ENCODE measurements around the gene SS18.
A peak's percentile ranks its signal among the peaks of the same experiment; 100 is the strongest.
"Not testable (repeated sequence)": the region's sequence is repeated elsewhere in the genome, so short reads cannot be mapped to it uniquely, and the experiment has no call there.

The SS18 gene, protein sequence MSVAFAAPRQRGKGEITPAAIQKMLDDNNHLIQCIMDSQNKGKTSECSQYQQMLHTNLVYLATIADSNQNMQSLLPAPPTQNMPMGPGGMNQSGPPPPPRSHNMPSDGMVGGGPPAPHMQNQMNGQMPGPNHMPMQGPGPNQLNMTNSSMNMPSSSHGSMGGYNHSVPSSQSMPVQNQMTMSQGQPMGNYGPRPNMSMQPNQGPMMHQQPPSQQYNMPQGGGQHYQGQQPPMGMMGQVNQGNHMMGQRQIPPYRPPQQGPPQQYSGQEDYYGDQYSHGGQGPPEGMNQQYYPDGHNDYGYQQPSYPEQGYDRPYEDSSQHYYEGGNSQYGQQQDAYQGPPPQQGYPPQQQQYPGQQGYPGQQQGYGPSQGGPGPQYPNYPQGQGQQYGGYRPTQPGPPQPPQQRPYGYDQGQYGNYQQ

DNA sequence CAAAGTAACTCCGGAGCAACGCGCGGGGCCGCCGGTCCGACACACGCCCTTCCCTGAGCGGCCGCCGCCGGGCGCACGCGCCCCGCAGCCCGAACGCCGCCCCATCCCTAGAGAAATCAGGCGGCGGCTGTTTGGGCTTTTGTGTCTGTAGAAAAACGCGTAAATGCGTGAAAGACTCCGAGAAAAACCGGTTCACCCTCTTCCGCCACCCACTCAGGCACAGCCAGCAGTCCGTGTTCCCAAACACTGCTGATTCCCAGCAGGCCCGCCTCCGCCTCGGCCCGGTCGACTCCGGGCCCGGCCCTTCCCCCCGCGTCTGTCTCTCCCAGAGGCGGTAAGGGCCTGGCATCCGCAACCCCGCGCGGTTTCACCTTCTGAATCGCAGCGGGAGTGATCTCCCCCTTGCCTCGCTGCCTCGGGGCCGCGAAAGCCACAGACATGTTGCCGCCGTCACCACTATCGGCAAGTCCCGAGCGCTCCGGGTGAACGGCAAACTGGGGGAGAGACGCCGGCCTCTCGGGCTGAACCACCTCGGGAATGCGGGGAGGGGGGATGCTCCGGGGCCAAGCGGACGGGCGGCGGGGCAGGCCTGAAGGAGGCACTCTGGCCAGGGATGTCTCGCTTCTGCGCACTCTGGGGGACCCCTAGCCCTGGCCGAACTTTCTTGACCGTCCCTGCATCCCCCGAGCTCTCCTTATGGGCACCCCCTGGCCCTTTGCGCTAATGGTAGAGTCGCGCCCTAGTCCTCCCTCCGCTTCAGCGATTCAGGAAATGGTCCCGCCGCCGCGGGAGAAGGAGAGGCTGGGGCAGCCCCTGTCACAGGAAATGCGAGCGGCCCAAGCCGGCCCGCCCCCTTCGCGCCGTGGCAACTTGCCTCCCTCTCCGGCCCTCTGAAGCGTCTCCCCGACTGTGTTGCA, at the start of gene SS18:
TSS of gene SS18 (minus strand) at position 484 of the 917 bp plus-strand sequence. CDS start at position 440, 44 bp downstream.
- peak; percentile 80 to 87 (median 83) for DNase-seq (ENCODE audit: low read depth in 2 of 3, low spot score in 1 of 3)

DNA sequence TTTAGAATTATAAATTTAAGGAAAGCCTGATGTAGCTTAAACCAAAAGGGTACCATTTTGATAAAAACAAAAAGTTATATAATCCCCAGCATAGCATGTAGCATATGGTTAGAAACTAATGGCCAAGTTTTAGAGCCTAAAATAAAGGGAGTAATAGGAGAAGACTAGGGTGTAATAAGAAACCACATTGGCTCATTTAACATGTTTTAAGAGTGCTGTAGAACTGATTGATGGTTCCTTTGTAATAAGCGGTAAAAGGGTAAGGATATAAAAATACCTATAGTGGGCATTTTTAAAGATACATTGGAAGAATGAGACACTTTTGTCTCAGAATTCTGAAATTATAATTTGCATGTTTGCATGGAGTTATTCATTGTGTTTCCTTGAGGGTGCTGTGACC, 45.1 kb upstream of the SS18 start:
- DNase-seq (ENCODE audit: low read depth in 2 of 3, low spot score in 1 of 3), result no peak

GRCh38 chr18:26134107-26134506, 43.7 kb upstream of the SS18 start:
- DNase-seq (ENCODE audit: low read depth in 2 of 3, low spot score in 1 of 3), result no peak

DNA sequence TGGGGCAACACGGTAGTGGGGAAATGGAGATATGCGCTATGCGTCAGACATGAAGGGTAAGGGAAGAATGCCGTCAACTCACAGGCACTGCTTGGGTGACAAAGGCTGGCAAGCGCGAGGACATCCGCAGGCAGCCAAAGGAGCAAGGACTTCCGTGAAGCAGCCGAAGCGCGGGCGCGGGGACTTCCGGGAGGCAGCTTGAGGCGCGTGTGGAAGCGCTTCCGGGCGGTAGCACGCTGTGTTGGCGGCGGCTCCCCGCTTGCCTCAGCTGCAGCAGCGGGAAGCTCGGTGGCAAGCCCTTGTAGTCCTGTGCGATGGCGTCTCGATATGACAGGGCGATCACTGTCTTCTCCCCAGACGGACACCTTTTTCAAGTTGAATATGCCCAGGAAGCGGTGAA, 43.2 kb upstream of the SS18 start, which contains the start of gene PSMA8:
TSS of gene PSMA8 (plus strand) at position 218 of the 400 bp plus-strand sequence. CDS start at position 315, 97 bp downstream.
- DNase-seq (ENCODE audit: low read depth in 2 of 3, low spot score in 1 of 3), result peak; percentile 14 to 28 (median 27)

DNA sequence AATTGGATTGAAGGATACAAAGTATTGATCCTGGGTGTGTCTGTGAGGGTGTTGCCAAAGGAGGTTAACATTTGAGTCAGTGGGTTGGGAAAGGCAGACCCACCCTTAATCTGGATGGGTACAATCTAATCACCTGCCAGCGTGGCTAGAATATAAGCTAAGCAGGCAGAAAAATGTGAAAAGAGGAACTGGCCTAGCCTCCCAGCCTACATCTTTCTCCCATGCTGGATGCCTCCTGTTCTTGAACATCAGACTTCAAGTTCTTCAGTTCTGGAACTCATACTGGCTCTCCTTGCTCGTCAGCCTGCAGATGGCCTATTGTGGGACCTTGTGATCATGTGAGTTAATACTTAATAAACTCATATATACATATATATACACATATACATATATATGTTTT, 37.8 kb upstream of the SS18 start:
- not testable (repeated sequence) for DNase-seq (ENCODE audit: low read depth in 2 of 3, low spot score in 1 of 3)

DNA sequence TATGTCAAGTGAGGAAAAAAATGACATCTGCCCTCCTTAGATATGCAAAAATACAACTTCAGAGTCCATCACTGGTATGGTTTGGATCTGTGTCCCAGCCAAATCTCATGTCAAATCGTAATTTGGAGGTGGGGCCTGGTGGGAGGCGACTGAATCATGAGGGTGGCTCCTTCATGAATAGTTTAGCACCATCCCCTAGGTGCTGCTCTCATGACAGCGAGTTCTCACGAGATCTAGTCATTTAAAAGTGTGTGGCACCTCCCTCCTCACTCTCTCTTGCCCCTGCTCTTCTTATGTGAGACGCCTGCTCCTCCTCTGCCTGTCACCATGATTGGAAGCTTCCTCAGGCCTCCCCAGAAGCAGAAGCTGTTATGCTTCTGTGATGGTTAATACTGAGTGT, 37.4 kb upstream of the SS18 start:
- DNase-seq (ENCODE audit: low read depth in 2 of 3, low spot score in 1 of 3), result no peak

GRCh38 chr18:26121994-26122393, 31.6 kb upstream of the SS18 start:
- not testable (repeated sequence) for DNase-seq (ENCODE audit: low read depth in 2 of 3, low spot score in 1 of 3)

- DNase-seq (ENCODE audit: low read depth in 2 of 3, low spot score in 1 of 3), result no peak
Observed at GRCh38 chr18:26121476-26121875, 31.1 kb upstream of the SS18 start.

DNA sequence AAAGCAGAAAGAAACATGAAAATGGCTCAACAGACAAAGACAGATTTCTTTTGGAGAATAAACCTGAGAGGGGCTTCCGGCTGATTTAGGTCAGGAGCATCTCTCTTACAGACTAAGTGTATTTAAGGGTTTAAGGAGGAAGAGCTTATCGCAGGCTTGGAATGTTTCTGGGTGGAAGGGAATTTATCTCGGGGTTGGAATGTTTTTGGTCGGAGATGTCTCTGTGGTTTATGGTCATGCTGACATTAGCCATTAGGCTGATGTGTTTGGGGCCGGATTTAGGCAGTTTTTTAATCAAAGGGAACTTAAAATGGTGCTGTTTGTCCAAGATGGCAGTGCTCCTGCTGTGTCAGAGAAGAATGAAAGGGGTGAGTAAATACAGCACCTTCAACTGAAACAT, 28.8 kb upstream of the SS18 start:
- DNase-seq (ENCODE audit: low read depth in 2 of 3, low spot score in 1 of 3), result no peak

DNA sequence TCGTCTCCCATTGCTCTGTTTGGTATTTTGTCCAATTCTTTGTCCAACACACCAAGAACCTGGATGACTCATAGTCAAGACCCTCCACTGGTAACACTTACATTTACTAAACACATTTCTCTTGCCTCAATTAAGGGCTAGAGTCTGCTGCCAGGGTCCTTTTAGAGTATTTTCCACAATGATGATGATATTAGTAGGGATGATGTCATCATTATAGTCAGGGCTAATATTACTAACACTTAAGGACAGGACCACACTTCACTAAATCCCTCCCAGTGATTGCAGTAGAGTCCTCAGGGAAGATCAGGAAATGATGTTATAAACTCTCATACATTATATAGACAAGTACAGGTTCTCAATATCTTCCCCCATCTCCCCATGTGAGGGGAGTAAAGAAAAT, 13.6 kb upstream of the SS18 start:
- no peak for DNase-seq (ENCODE audit: low read depth in 2 of 3, low spot score in 1 of 3)

- DNase-seq (ENCODE audit: low read depth in 2 of 3, low spot score in 1 of 3), result peak in 2 of 3 donors; percentile 10 to 50
Observed at GRCh38 chr18:26103579-26103978, 13.2 kb upstream of the SS18 start.

DNA sequence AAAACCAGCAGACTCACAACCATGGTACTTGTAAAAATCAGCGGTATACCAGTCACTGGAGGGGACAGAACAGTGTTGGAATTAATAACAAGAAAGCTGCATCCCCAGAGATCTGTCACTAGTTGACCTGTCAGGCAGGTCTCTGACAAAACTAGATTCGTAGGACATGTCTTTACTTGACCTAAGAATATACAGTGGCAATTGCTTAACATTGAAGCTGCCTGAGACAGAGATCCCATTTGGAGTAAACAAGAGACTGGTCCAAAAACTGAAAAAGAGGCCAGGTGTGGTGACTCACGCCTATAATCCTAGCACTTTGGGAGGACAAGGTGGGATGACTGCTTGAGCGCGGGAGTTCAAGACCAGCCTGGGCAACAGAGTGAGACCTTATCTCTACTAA, 7.2 kb upstream of the SS18 start:
- DNase-seq (ENCODE audit: low read depth in 2 of 3, low spot score in 1 of 3), result no peak

- no peak for DNase-seq (ENCODE audit: low read depth in 2 of 3, low spot score in 1 of 3)
Observed at GRCh38 chr18:26096852-26097251, 6.4 kb upstream of the SS18 start.

- no peak for DNase-seq (ENCODE audit: low read depth in 2 of 3, low spot score in 1 of 3)
Observed at GRCh38 chr18:26091047-26091630, 726 bp upstream of the SS18 start.

DNA sequence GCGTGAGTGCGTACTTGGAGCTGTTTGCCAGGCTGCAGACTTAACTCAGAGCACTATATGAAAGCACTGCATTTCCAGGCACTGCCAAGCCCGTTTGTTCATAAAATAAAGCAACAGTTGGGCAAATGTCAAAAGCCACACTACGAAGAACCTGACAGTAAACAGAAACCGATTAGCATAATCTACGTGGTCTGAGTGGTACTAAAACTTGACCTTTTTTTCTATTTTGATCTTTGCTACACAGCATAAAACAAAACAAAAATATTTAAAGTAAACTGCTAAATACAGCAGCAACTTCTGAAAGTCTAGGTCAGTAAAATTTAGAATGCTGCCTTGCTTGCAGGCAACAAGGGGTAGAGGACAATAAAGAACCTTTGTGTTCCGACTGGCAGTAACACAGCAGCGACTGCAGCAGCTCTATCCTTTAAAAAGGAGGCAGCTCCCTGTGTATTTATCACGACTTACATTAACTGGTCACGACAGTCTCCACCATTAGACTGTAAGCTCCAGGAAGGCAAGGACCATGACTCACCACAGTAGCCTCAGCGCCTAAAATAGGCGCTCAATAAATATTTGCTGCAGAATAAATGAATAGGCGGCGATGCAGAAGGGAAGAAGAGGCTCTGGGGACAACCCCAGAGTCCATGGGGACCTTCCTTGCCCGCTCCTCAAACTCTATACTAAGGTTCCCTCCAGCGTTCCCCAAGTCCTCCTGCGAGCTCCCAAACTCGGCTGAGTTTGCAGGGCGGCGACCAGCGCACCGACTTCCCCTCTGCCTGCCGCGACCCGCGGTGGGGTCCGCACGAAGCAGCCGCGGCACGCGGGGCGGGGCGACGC, 902 bp downstream of the SS18 start:
- DNase-seq (ENCODE audit: low read depth in 2 of 3, low spot score in 1 of 3), result no peak

DNA sequence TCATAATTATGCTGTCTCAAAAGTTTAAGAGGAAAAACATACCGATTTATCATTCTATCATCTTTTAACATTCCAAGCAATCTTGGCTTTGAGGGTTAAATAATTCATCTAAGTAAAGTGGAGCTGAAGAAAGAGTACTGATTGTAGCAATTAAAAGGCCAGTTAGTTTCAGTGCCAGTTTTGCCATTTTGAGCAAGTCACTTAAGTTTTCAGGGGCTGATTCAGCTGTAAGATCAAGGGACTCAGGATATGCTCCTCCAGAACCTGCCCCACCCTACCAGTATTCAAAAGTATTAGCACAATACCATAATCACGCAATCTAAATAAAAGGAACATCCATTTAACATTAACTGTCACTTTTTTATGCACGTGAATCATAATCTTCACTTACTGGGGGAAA, 1.9 kb downstream of the SS18 start:
- no peak for DNase-seq (ENCODE audit: low read depth in 2 of 3, low spot score in 1 of 3)

DNA sequence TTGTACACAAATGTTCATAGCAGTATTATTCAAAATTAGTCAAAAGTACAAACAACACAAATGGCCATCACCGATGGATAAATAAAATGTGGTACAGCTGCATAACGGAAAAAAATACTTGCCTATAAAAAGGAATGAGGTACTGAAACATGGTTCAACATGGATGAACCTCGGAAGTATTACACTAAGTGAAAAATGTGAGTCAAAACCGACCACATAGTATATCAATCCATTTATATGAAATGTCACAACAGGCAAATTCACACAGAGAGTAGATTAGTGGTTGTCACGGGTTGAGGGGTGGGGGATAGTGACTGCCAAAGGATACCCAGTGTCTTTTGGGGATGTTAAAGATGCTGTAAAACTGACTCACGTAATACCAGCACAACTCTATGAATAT, 3.5 kb downstream of the SS18 start:
- DNase-seq (ENCODE audit: low read depth in 2 of 3, low spot score in 1 of 3), result no peak

DNA sequence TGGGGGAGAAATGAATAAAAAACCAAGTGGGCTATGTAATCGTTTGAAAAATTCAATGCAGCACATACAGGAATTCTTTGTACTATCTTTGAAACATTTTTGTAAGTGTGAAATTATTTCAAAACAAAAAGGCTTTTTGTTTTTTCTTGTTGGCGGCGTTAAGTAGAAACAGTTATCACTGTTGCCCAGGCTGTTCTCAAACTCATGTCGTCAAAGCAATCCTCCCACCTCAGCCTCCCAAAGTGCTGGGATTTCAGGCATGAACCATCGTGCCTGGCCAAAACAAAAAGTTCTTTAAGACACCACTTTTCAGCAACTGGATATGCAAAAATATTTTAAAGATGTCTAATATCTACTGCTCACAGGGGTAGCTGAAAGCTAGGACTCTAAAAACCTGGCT, 5.4 kb downstream of the SS18 start:
- DNase-seq (ENCODE audit: low read depth in 2 of 3, low spot score in 1 of 3), result no peak

- DNase-seq (ENCODE audit: low read depth in 2 of 3, low spot score in 1 of 3), result no peak
Observed at GRCh38 chr18:26083099-26083498, 7.3 kb downstream of the SS18 start.

DNA sequence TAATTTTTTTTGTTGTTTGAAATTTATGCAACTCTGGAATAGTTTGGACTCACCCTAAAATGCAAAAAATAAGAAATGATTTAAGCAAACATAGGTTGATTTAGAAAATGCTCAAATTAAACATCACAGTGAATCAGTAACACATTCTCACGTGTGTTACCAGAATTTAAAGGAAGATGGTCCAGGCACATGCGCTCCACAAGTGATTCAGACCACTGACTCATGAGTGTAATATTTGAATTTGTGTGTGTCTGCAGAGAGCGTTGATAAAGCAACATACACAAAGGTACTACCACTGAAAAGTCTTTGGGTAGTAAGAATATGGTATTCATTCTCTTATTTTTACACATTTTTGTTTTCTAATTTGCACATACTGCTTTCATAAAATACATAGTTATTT, 7.9 kb downstream of the SS18 start:
- no peak for DNase-seq (ENCODE audit: low read depth in 2 of 3, low spot score in 1 of 3)

DNA sequence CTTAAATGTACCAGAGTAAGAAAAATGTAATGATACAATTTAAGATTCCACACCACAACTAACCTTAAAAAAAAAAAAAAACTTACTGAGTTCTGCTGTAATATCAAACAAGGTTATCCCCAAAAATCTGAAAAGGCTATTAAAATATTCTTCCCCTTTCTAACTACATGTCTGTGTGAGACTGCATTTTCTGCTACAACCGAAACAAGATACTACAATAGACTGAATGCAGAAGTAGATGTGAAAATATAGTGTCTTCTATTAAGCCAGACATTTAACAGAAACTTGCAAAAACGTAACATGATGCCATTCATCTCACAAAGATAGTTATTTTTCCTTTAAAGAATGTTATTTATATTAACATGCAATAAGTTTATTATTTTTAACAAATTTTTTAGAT, 16.2 kb downstream of the SS18 start:
- no peak for DNase-seq (ENCODE audit: low read depth in 2 of 3, low spot score in 1 of 3)

All from stimulated activated CD4-positive, alpha-beta T cell treated with anti-CD3 and anti-CD28 coated beads, Interleukin-12 subunit alpha, Interleukin-12 subunit beta, amount 100 ng/mL, for 48 hours (primary cell).